ENCODE measurements around the gene TMEM175.

TMEM175 gene

GRCh38 chr4:931960-932712, at the start of gene TMEM175, which contains the start of gene GAK:
TSS of gene TMEM175 (plus strand) at chr4:932460. CDS start at chr4:947740, 15,280 bp downstream.
TSS of gene GAK (minus strand) at chr4:932316. CDS start at chr4:932187, 129 bp downstream.
- peak; percentile 73 for DNase-seq

GRCh38 chr4:882646-883045, 49.6 kb upstream of the TMEM175 start:
- no peak for DNase-seq

- no peak for DNase-seq
Observed at GRCh38 chr4:883377-884095, 48.7 kb upstream of the TMEM175 start.

- DNase-seq: no peak
Observed at GRCh38 chr4:884259-884658, 48.0 kb upstream of the TMEM175 start.

GRCh38 chr4:884896-885295, 47.4 kb upstream of the TMEM175 start:
- no peak for DNase-seq

GRCh38 chr4:885353-885752, 46.9 kb upstream of the TMEM175 start:
- no peak for DNase-seq

- no peak for DNase-seq
Observed at GRCh38 chr4:886244-886643, 46.0 kb upstream of the TMEM175 start.

GRCh38 chr4:887034-887763, 45.1 kb upstream of the TMEM175 start:
- DNase-seq: no peak

- no peak for DNase-seq
Observed at GRCh38 chr4:888029-888428, 44.2 kb upstream of the TMEM175 start.

- no peak for DNase-seq
Observed at GRCh38 chr4:889516-889915, 42.7 kb upstream of the TMEM175 start.

- DNase-seq: no peak
Observed at GRCh38 chr4:890036-890695, 42.1 kb upstream of the TMEM175 start.

GRCh38 chr4:891747-892146, 40.5 kb upstream of the TMEM175 start:
- no peak for DNase-seq

- DNase-seq: no peak
Observed at GRCh38 chr4:892780-893179, 39.5 kb upstream of the TMEM175 start.

GRCh38 chr4:893276-893994, 38.8 kb upstream of the TMEM175 start:
- no peak for DNase-seq

- DNase-seq: no peak
Observed at GRCh38 chr4:893995-894705, 38.1 kb upstream of the TMEM175 start.

- DNase-seq: no peak
Observed at GRCh38 chr4:895596-895995, 36.7 kb upstream of the TMEM175 start.

- DNase-seq: no peak
Observed at GRCh38 chr4:896216-896615, 36.0 kb upstream of the TMEM175 start.

GRCh38 chr4:896630-897029, 35.6 kb upstream of the TMEM175 start:
- DNase-seq: no peak

GRCh38 chr4:898123-898522, 34.1 kb upstream of the TMEM175 start:
- DNase-seq: no peak

- no peak for DNase-seq
Observed at GRCh38 chr4:898869-899555, 33.2 kb upstream of the TMEM175 start.

- DNase-seq: no peak
Observed at GRCh38 chr4:899556-899906, 32.7 kb upstream of the TMEM175 start.

Data from NCI-H1436 treated with DMSO at 0.1 percent for 48 hours (cell line).